Caki2 (cell line): Measurements from ENCODE around the gene CDK5R2. TPM values are rescaled to one million over a fixed set of nuclear protein-coding genes. Genes with fewer than 3 reads are reported as not detected.

Experiments used
- DNase-seq: peaks from one replicate; pipeline ENCODE4 v3.0.0-alpha.2; 2015; ENCODE audit warnings: low read depth
- in situ Hi-C: cut with HindIII; loops from 2 replicates; pipeline ENCODE4 v1.10.0; 2016; ENCODE audit warnings: low sequenced_read_pairs, low pct_unique_long_range_greater_than_20kb, mixed read lengths
- total RNA-seq: library from RNA; depleted of rRNA; stranded (reverse); fragments of >200 nt; shearing (Covaris generic); gene quantifications from 2 replicates; pipeline ENCODE4 v1.2.3, GENCODE V29; 2014; ENCODE audit warnings: low replicate concordance

Gene CDK5R2
- total RNA-seq, 1 experiment from 2014 or later: 0.78 TPM

GRCh38 chr2:218984239-218985020, 25.0 kb downstream of the CDK5R2 start:
- DNase-seq: no peak
- in situ Hi-C loops: no loop called here

GRCh38 chr2:218985021-218985324, 25.5 kb downstream of the CDK5R2 start, which contains the start of gene FEV:
TSS of gene FEV (minus strand) at chr2:218985184. CDS start at chr2:218985075, 109 bp downstream.
- no peak for DNase-seq
- in situ Hi-C loops: no loop called here

GRCh38 chr2:218985325-218986091, 26.0 kb downstream of the CDK5R2 start:
- in situ Hi-C loops: no loop called here
- no peak for DNase-seq

GRCh38 chr2:218986148-218986761, 26.8 kb downstream of the CDK5R2 start:
- in situ Hi-C loops: no loop called here
- no peak for DNase-seq

GRCh38 chr2:218988164-218988563, 28.7 kb downstream of the CDK5R2 start:
- no peak for DNase-seq

GRCh38 chr2:218988650-218989049, 29.2 kb downstream of the CDK5R2 start:
- no peak for DNase-seq
- in situ Hi-C loops: no loop called here

More at GRCh38 chr2:218988164-218988563, 28.7 kb downstream of the CDK5R2 start:
- in situ Hi-C loops: no loop called here

- DNase-seq: no peak
- in situ Hi-C loops: no loop called here
These were observed 30.6 kb downstream of the CDK5R2 start for GRCh38 chr2:218990052-218990451.

- in situ Hi-C loops: no loop called here
- DNase-seq: no peak
These were observed 31.1 kb downstream of the CDK5R2 start for GRCh38 chr2:218990612-218991011.

- no peak for DNase-seq
- in situ Hi-C loops: no loop called here
These were observed 32.3 kb downstream of the CDK5R2 start for GRCh38 chr2:218991674-218992168.

- in situ Hi-C loops: no loop called here
- DNase-seq: no peak
These were observed 32.7 kb downstream of the CDK5R2 start for GRCh38 chr2:218992196-218992595.

GRCh38 chr2:218992703-218993344, 33.4 kb downstream of the CDK5R2 start:
- in situ Hi-C loops: no loop called here
- DNase-seq: no peak

- in situ Hi-C loops: no loop called here
- no peak for DNase-seq
These were observed 34.2 kb downstream of the CDK5R2 start, which contains the start of gene CRYBA2 for GRCh38 chr2:218993345-218994315. TSS of gene CRYBA2 (minus strand) at chr2:218993422. CDS start at chr2:218993176, 246 bp downstream.

GRCh38 chr2:218995561-218995960, 36.1 kb downstream of the CDK5R2 start:
- in situ Hi-C loops: no loop called here
- no peak for DNase-seq

- in situ Hi-C loops: no loop called here
- DNase-seq: peak; percentile 82
These were observed 36.7 kb downstream of the CDK5R2 start for GRCh38 chr2:218995972-218996711.

GRCh38 chr2:218996937-218997336, 37.5 kb downstream of the CDK5R2 start:
- no peak for DNase-seq
- in situ Hi-C loops: no loop called here

GRCh38 chr2:218997731-218998130, 38.3 kb downstream of the CDK5R2 start:
- no peak for DNase-seq
- in situ Hi-C loops: no loop called here
